Osteoblast (primary cell): ENCODE measurements around the gene C14orf119. TPM values are rescaled to one million over a fixed set of nuclear protein-coding genes. Genes with fewer than 3 reads are reported as not detected.

ENCODE experiments used
- DNase-seq: peaks from one replicate; pipeline ENCODE4 v3.0.0; 2011; ENCODE audit warnings: low spot score, mixed read lengths; ENCODE audit not compliant: insufficient read length; ENCODE audit errors: missing footprints
- H2AFZ ChIP-seq: 2 replicates; pipeline ENCODE4 v1.6.0; 2011; ENCODE audit warnings: mild to moderate bottlenecking, low read length
- H3K27ac ChIP-seq: 2 replicates; pipeline ENCODE4 v1.5.1; 2011; ENCODE audit warnings: mild to moderate bottlenecking, low read depth, low read length, moderate library complexity
- H3K27me3 ChIP-seq: 2 replicates; pipeline ENCODE4 v1.6.0; 2012; ENCODE audit warnings: mild to moderate bottlenecking, control low read depth, inconsistent platforms, low read length, moderate library complexity; ENCODE audit not compliant: insufficient read depth
- H3K36me3 ChIP-seq: 2 replicates; pipeline ENCODE4 v1.5.1; 2011; ENCODE audit warnings: mild to moderate bottlenecking, low read length, control low read depth, moderate library complexity; ENCODE audit not compliant: insufficient read depth
- H3K4me1 ChIP-seq: 2 replicates; pipeline ENCODE4 v1.5.1; 2011; ENCODE audit warnings: mild to moderate bottlenecking, low read length, control low read depth, moderate library complexity; ENCODE audit not compliant: insufficient read depth
- H3K4me2 ChIP-seq: 2 replicates; pipeline ENCODE4 v1.6.0; 2011; ENCODE audit warnings: mild to moderate bottlenecking, low read length; ENCODE audit not compliant: insufficient read depth
- H3K4me3 ChIP-seq: fragments of 200-600 bp; sonication (generic); 3 replicates; pipeline ENCODE4 v1.5.1; 2012; ENCODE audit warnings: mild to moderate bottlenecking, low read length, inconsistent platforms; ENCODE audit not compliant: insufficient read depth
- H3K79me2 ChIP-seq: 2 replicates; pipeline ENCODE4 v1.6.0; 2012; ENCODE audit warnings: mild to moderate bottlenecking, low read length, control low read depth, inconsistent platforms; ENCODE audit not compliant: insufficient read depth
- H3K9me3 ChIP-seq: 2 replicates; pipeline ENCODE4 v1.5.1; 2011; ENCODE audit warnings: low read depth, low read length, control low read depth
- H4K20me1 ChIP-seq: 2 replicates; pipeline ENCODE4 v1.6.0; 2012; ENCODE audit warnings: mild to moderate bottlenecking, low read length, control low read depth; ENCODE audit not compliant: insufficient read depth
- CTCF ChIP-seq: IDR thresholded peaks from 2 replicates; pipeline ENCODE4 v1.5.1; 2011; ENCODE audit warnings: mild to moderate bottlenecking, low read depth, low read length, moderate library complexity; ENCODE audit errors: extremely low read depth
- total RNA-seq: library from RNA; depleted of rRNA; stranded (reverse); fragments of >200 nt; gene quantifications from 2 replicates; pipeline ENCODE4 v1.2.3, GENCODE V29; 2012

C14orf119 gene
- total RNA-seq, 1 donor, result 43.1 TPM

- H3K79me2 ChIP-seq, result no peaks in the 10 kb centered on the region
- no peak overlapping the region for H2AFZ ChIP-seq
- H3K9me3 ChIP-seq, result no peaks in the 10 kb centered on the region
- H3K27me3 ChIP-seq, result peaks cover 6% of the 10 kb centered on the region
- no peak overlapping the region for H3K4me2 ChIP-seq
- no peak for DNase-seq
- H3K4me1 ChIP-seq, result peaks cover 9% of the 10 kb centered on the region
- no peak overlapping the region for H3K4me3 ChIP-seq
- no peak overlapping the region for H3K27ac ChIP-seq
- H4K20me1 ChIP-seq, result no peaks in the 10 kb centered on the region
- no peaks in the 10 kb centered on the region for H3K36me3 ChIP-seq
- no peak for TF ChIP-seq CTCF
These were observed 51.1 kb downstream of the C14orf119 start for GRCh38 chr14:23146351-23146910.

- Histone ChIP-seq H3K4me1 (peaks cover 6% of the 10 kb centered on the region), H2AFZ (no peak overlapping the region), H3K4me2 (no peak overlapping the region), H3K27me3 (peaks cover 6% of the 10 kb centered on the region), H3K79me2 (no peaks in the 10 kb centered on the region), H3K36me3 (no peaks in the 10 kb centered on the region), H3K27ac (no peak overlapping the region), H3K9me3 (no peaks in the 10 kb centered on the region), H3K4me3 (no peak overlapping the region), H4K20me1 (no peaks in the 10 kb centered on the region)
- no peak for DNase-seq
- no peak for TF ChIP-seq CTCF
These were observed 51.7 kb downstream of the C14orf119 start for GRCh38 chr14:23146980-23147379.

DNA sequence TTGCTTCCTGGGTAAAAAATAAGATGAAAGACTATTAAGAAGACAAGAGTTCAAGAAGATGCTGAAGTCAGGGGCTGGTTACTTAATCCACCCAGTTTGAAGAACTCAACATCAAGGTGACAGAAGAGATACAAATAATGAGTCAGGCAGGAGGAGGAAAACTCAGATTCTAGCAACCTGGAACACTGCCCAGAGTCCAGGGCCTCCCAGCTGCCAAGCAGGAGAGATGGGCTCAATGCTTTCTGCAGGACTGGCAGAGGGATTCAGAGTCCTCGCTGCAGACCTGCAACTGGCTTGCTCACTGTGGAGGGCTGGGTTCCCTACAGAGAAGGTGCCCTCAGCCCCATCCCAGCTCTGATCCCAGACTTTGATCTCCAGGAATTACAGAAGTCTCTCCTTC lies 52.4 kb downstream of the C14orf119 start:
- Histone ChIP-seq H3K4me1 (peaks cover 2% of the 10 kb centered on the region), H3K9me3 (no peaks in the 10 kb centered on the region), H3K27me3 (peaks cover 6% of the 10 kb centered on the region), H3K4me3 (no peak overlapping the region), H2AFZ (no peak overlapping the region), H3K79me2 (no peaks in the 10 kb centered on the region), H4K20me1 (no peaks in the 10 kb centered on the region), H3K4me2 (no peak overlapping the region), H3K27ac (no peak overlapping the region), H3K36me3 (no peaks in the 10 kb centered on the region)
- DNase-seq, result no peak
- no peak for TF ChIP-seq CTCF

GRCh38 chr14:23148591-23149249 lies 53.4 kb downstream of the C14orf119 start:
- Histone ChIP-seq H3K4me1 (peaks cover 6% of the 10 kb centered on the region), H3K4me2 (no peak overlapping the region), H3K36me3 (no peaks in the 10 kb centered on the region), H2AFZ (no peak overlapping the region), H3K27ac (no peak overlapping the region), H3K4me3 (no peak overlapping the region), H3K79me2 (no peaks in the 10 kb centered on the region), H4K20me1 (no peaks in the 10 kb centered on the region), H3K9me3 (no peaks in the 10 kb centered on the region), H3K27me3 (no peaks in the 10 kb centered on the region)
- no peak for DNase-seq
- TF ChIP-seq CTCF, result no peak
